Measurements from ENCODE around the gene TBC1D8. TPM values are rescaled to one million over a fixed set of nuclear protein-coding genes. Genes with fewer than 3 reads are reported as not detected.

The TBC1D8 gene
- total RNA-seq, 1 experiment from 2014 or later, result 29.8 TPM

DNA sequence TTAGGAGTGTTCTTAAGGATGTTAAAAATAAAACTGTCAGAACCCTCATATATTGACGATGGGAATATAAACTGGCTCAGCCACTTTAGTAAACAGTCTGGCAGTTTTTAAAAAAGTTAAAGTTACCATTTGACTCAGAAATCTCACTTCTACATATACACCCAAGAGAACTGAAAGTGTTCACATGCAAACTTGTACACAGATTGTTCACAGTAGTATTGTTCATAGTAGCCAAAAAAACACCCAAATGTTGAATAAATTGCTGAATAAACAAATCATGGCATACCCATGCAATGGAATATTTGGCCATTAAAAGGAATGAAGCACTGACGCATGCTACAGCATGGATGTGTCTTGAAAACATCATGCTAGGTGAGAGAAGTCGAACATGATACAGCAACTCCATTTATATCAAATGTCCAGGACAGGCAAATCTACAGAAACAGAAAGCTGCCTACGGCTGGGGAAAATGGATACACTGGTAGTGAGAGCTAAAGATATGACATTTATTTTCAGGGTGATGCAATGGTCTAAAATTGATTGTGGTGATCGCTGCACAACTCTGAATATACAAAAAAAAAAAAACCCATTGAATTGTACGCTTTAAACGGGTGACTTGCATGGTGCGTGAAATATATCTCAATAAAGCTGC is 139.0 kb downstream of the TBC1D8 start:
- no peak for DNase-seq
- Histone ChIP-seq H3K36me3 (replicated peaks; ENCODE audit: control insufficient read depth, insufficient read depth, low read length) (peaks cover 11% of the 10 kb centered on the region), H3K4me3 (ENCODE audit: insufficient read depth, low read depth, low read length) (no peak overlapping the region), H3K27me3 (ENCODE audit: control insufficient read depth, insufficient read depth, low read length) (no peaks in the 10 kb centered on the region)

DNA sequence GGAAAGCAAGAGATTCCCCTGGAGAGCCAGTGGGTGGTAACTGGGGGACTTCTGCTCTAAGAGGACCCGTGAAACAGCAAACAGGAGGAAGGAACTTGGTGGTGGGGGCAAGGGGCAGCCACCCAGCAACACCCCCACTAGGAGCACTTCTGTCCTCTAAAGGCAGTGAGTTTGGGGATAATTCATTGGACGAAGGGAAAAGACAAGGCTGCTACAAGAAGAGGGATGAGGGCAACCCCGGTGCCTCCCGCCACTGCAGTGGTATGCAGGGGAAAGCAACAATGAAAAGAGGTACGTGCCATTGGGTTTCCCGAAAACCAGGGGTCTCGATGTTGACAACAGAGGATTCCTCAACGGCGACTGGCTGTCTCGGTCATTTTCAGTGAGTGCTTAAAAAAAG is 140.0 kb downstream of the TBC1D8 start:
- no peak for DNase-seq
- peaks cover 15% of the 10 kb centered on the region for H3K36me3 ChIP-seq (replicated peaks; ENCODE audit: control insufficient read depth, insufficient read depth, low read length)
- no peaks in the 10 kb centered on the region for H3K27me3 ChIP-seq (ENCODE audit: control insufficient read depth, insufficient read depth, low read length)
- H3K4me3 ChIP-seq (ENCODE audit: insufficient read depth, low read depth, low read length), result no peak overlapping the region

DNA sequence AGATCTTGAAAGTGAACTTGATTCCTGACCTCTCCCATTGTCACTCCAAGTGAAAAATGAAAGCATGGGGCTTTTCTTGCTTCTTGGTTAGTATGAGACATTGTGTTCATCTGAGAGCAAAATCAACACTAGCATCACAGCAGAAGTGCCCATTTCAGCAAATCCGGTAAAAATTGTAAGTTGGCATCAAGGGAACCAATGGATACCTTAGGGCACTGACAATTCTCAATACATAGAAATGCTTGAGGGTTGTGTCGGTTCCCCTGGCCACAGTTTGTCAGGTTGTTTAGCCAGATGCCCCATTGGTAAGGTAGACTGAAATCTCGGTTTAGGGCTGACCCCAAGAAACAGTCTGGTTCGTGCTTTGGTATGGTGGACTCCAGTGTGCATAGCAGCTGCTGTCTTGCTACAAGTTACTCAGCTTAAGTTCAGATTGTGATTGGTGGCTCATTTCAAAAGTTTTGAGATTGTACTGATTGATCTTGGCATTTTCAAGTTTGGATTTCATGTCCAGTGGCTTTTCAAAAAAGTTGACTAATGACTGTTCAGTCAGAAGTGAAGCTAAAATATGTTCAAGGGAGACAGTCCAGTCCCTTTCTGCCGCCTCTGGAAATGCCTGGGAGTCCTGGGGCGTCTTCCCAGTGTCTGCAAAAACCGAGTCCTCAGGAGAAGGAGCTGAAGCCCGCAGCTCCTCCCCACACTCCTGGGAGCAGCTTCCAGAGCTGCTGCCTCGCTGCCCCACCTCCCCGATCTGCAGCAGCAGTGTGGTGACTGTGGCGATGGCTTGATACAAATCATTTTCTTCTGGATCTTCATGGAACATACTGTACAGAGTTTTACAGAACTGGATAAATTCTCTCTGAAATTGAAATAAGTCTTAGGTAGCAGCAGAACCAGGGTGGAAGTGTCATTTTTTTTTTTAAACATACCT is 143.5 kb downstream of the TBC1D8 start:
- H3K27me3 ChIP-seq (ENCODE audit: control insufficient read depth, insufficient read depth, low read length), result no peaks in the 10 kb centered on the region
- DNase-seq, result no peak
- peaks cover 40% of the 10 kb centered on the region for H3K36me3 ChIP-seq (replicated peaks; ENCODE audit: control insufficient read depth, insufficient read depth, low read length)
- no peak overlapping the region for H3K4me3 ChIP-seq (ENCODE audit: insufficient read depth, low read depth, low read length)

DNA sequence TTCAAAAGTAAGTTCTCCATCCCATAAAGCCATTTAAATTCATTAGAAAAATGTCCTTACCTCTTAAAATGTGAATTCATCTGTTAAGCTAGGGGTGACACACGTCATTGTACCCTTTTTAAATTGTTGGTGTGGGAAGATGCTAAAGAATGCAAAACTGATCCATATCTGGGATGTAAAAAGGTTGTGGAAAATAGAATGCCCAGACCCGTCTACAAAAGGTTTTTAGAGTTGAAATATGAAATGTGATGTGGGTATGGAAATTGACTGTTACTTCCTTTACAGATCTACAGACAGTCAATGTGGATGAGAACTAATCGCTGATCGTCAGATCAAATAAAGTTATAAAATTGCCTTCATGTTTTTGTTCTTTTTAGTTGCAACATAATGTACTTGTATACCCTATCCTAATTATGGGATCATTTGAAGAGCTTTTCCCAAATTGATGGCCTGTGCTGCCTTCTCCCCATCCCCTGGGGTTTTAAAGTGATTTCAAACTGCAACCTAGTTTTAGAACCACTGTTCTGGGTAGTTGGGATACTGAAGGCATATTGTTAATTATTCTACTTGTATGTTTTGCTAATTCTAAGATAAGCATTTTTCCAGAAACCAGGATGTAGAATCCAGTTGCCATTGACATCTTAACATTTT is 145.0 kb downstream of the TBC1D8 start:
- H3K36me3 ChIP-seq (replicated peaks; ENCODE audit: control insufficient read depth, insufficient read depth, low read length), result peaks cover 41% of the 10 kb centered on the region

DNA sequence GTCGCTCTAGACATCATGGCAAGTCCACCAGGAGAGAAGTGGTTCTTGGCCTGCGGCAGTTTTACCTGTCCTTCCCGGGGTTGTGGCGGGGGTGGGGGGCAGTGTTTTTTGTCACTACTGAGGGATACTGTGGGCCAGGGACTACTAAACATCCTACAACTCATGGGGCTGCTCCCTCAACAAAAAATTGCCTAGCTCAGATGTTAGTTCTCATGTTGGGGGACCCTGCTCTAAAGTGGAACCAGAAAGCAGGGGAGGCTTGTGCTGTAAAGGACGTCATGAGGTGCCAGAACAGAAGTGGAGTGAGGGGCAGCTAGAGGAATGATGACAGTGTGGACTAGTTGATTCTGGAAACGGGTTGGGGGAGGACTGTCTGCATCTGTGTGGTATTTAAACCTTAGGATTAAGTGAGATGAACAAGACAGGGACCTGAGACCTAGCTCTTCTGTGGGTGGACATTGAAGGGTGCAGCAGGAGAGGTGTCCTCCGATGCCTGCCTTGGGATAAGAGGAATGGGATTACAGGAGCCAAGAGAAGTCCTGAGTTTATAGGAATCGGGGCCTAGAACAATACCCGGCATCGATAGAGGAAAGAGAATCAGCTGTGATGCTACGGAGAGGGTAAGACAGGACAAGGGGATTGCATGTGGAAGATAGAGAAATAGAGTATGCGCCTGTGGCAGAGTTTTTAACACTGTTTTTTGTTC is 146.4 kb downstream of the TBC1D8 start:
- H3K27me3 ChIP-seq (ENCODE audit: control insufficient read depth, insufficient read depth, low read length), result 0 out of 2 replicates have a peak, but pooled peaks cover 1% of the 10 kb centered on the region
- no peak overlapping the region for H3K4me3 ChIP-seq (ENCODE audit: insufficient read depth, low read depth, low read length)
- H3K36me3 ChIP-seq (replicated peaks; ENCODE audit: control insufficient read depth, insufficient read depth, low read length), result peaks cover 41% of the 10 kb centered on the region
- no peak for DNase-seq

More for the DNA sequence above, 145.0 kb downstream of the TBC1D8 start:
- DNase-seq, result no peak
- Histone ChIP-seq H3K27me3 (ENCODE audit: control insufficient read depth, insufficient read depth, low read length) (0 out of 2 replicates have a peak, but pooled peaks cover 1% of the 10 kb centered on the region), H3K4me3 (ENCODE audit: insufficient read depth, low read depth, low read length) (no peak overlapping the region)

DNA sequence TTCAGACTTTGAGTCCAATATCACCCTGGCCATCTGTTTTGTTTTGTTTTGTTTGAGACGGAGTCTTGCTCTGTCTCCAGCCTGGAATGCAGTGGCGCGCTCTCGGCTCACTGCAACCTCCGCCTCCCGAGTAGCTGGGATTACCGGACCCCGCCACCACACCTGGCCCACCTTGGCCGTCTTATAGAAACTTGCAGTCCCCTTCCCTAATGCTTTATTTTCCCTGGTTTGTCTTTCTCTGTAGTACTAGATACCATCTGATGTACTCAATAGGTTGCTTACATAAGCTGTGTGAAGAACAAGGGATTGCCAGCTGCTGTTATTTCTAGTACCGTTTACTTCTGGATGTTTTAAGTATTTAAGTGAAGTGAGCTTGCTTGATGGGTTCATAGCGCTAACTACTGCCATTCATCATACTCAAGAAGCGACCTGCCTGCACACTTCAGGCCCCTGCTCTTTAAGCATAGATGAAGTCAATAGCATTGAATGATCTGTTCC is 147.9 kb downstream of the TBC1D8 start:
- Histone ChIP-seq H3K4me3 (ENCODE audit: insufficient read depth, low read depth, low read length) (peak overlapping the region; percentile 96), H3K36me3 (replicated peaks; ENCODE audit: control insufficient read depth, insufficient read depth, low read length) (peaks cover 41% of the 10 kb centered on the region), H3K27me3 (ENCODE audit: control insufficient read depth, insufficient read depth, low read length) (0 out of 2 replicates have a peak, but pooled peaks cover 1% of the 10 kb centered on the region)
- DNase-seq, result no peak

DNA sequence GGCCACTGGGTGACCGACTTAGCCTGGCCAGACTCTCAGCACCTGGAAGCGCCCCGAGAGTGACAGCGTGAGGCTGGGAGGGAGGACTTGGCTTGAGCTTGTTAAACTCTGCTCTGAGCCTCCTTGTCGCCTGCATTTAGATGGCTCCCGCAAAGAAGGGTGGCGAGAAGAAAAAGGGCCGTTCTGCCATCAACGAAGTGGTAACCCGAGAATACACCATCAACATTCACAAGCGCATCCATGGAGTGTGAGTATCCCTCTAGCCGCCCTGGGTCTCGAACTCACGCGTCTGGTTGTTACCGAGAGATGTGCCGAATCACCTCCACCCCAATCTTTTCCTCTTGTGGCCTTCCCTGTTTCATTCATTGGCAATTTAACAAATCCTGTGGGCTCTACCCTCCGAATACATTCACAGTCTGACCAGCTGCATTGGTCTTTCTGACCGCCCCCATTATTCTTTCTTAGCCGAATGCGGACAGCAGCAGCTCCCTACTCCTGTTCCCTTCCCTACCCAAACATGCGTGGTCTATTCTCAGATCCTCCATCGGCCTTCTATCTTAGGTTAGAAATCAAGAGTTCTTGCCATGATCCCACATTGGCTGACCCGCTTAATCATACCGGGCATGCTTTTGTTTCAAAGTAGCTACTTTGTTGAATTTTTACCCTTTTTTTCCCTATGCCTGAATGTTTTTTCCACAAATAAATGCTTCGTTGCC is 148.5 kb downstream of the TBC1D8 start:
- H3K4me3 ChIP-seq (ENCODE audit: insufficient read depth, low read depth, low read length), result peak overlapping the region; percentile 96
- 0 out of 2 replicates have a peak, but pooled peaks cover 1% of the 10 kb centered on the region for H3K27me3 ChIP-seq (ENCODE audit: control insufficient read depth, insufficient read depth, low read length)
- DNase-seq, result no peak
- H3K36me3 ChIP-seq (replicated peaks; ENCODE audit: control insufficient read depth, insufficient read depth, low read length), result peaks cover 38% of the 10 kb centered on the region

DNA sequence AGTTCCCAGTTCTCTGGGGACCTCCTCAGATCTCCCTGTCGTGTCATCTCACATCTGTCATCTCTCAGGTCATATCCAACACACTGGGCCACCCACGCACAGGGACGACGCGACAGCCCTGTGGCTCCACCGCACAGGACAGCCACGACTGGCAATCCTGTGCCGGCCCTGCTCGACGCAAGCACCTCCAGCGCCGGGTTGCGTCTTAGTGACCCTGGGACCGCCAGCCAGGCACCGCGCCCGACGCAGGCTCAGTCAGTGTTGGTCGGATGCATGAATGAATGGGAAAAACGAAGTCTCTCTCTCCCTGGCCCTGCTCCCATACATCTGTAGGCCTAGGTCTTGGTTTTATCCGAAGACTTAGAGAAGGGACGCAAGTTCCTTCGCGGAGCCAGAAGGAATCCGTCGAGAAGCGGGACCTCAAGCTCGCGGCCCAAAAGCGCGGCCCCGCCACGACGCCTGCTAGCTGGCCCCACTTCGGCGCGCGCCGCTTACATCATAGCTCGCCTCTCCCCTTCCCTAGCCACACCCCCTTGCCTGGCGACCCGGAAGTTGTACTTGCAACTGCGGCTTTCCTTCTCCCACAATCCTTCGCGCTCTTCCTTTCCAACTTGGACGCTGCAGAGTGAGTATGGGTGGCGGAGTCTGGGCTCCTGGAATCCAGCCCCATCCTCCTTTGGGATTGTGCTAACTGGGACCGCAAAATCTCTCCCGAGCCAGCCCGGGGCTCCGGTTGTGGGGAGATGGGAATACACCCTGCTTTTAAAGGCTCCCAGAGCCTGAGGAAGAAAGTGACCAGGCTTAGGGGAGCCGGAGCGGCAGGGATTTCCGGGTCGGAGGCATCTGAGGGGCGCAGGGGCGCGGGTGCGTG is 149.3 kb downstream of the TBC1D8 start, which contains the start of gene RPL31:
Gene RPL31, plus strand, starts transcription at position 599 of the 871 bp plus-strand sequence. CDS start 413 bp downstream, outside the sequence.
- H3K27me3 ChIP-seq (ENCODE audit: control insufficient read depth, insufficient read depth, low read length), result 0 out of 2 replicates have a peak, but pooled peaks cover 1% of the 10 kb centered on the region
- peaks cover 34% of the 10 kb centered on the region for H3K36me3 ChIP-seq (replicated peaks; ENCODE audit: control insufficient read depth, insufficient read depth, low read length)
- peak; percentile 97 for DNase-seq
- H3K4me3 ChIP-seq (ENCODE audit: insufficient read depth, low read depth, low read length), result peak within 1 kb of the TSS; percentile 96

DNA sequence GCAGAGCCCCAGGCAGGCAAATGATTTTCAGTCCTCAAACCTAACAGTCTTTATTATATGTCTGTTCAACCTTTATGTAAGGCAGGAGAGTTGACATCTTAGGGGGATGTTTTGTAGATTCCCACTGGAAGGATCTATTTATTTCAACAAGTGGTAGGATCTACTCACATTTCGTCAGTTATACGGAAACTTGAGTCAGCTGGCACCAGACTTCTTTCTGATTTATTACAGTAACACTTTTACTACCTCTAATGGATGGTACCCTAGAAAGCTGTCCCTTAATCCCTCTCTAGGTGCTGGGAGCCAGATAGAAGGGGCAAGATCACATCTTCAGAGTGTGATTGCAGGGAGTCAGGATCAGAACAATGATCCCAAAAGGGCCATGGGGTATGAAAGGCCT is 151.2 kb downstream of the TBC1D8 start:
- H3K36me3 ChIP-seq (replicated peaks; ENCODE audit: control insufficient read depth, insufficient read depth, low read length), result peaks cover 20% of the 10 kb centered on the region
- 0 out of 2 replicates have a peak, but pooled peaks cover 1% of the 10 kb centered on the region for H3K27me3 ChIP-seq (ENCODE audit: control insufficient read depth, insufficient read depth, low read length)
- DNase-seq, result no peak
- no peak overlapping the region for H3K4me3 ChIP-seq (ENCODE audit: insufficient read depth, low read depth, low read length)

DNA sequence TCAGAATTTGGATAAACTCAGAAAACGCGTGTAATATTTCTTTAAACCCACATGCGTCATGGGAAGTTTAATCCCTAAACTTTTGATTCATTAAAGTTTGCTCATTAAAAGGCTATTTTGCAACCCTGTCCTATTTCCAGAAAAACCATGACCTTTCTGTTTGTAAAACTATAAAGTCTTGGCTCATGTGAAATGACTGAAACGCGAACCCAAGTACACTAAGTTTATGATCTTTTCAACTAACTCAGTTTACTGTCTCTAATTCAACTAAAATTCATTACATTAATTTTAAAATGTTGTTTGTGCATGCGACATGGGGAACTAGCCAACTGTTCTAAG is 153.0 kb downstream of the TBC1D8 start:
- Histone ChIP-seq H3K36me3 (replicated peaks; ENCODE audit: control insufficient read depth, insufficient read depth, low read length) (peaks cover 2% of the 10 kb centered on the region), H3K27me3 (ENCODE audit: control insufficient read depth, insufficient read depth, low read length) (0 out of 2 replicates have a peak, but pooled peaks cover 1% of the 10 kb centered on the region), H3K4me3 (ENCODE audit: insufficient read depth, low read depth, low read length) (no peak overlapping the region)
- no peak for DNase-seq

DNA sequence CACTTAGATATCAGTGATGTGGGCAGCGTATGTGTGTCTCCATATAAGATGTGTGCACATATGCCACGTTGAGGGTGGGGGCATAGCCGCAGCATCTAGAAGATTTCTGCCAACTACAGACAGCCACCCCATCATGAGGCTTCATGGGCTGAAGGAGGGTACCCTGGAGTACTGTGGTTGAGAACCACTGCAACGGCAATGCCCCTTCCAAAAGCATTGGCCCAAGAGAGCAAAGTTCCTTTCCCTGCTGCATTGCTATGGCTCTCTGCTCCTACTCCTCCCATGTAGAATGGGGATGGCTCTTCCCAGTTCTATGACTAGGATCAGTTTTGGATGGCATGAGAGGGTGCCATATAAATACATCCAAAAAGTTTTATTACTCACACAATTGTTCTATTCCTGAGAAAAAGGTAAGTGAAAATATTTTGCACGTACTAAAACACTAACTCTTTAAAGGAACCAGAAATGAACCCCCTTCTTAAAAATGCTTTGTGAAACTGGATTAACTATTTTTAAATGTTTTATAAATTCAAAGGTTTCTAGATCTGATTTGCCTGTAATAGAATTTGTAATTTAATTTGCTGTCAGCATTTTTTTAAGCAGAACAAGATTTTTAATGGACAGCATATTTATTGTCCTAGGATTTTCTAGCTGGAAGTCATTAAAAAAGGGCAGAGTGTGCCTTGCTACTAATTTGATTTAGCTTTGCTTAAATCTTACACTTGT is 153.5 kb downstream of the TBC1D8 start:
- Histone ChIP-seq H3K36me3 (replicated peaks; ENCODE audit: control insufficient read depth, insufficient read depth, low read length) (peaks cover under 1% of the 10 kb centered on the region), H3K4me3 (ENCODE audit: insufficient read depth, low read depth, low read length) (no peak overlapping the region), H3K27me3 (ENCODE audit: control insufficient read depth, insufficient read depth, low read length) (0 out of 2 replicates have a peak, but pooled peaks cover 1% of the 10 kb centered on the region)
- no peak for DNase-seq
